Erythroblast (primary cell): ENCODE results near the gene GGT7.

Experiments used
- GATA1 ChIP-seq: IDR thresholded peaks from 2 replicates; pipeline ENCODE4 v1.6.1; 2011; ENCODE audit warnings: low read depth, mild to moderate bottlenecking, control low read depth, low read length, moderate library complexity
- POLR2A ChIP-seq: IDR thresholded peaks from 2 replicates; pipeline ENCODE4 v1.6.1; 2011; ENCODE audit warnings: mild to moderate bottlenecking, low read length

- TF ChIP-seq POLR2A (no peak), GATA1 (no peak)
Observed at GRCh38 chr20:34815636-34816035, 57.0 kb downstream of the GGT7 start.
